OCI-LY7 (cell line): ENCODE data around the gene DNAH14.

Experiments
- EZH2phosphoT487 ChIP-seq: fragments of 200-600 bp; sonication (generic); IDR thresholded peaks from 2 replicates; pipeline ENCODE4 v1.6.1; 2018; ENCODE audit warnings: low read depth, borderline replicate concordance, mild to moderate bottlenecking, mixed run types, antibody characterized with exemption, low read length, moderate library complexity, mixed read lengths
- TF ChIP-seq, protein P1 (sequence below): fragments of 200-600 bp; sonication (generic); conservative IDR thresholded peaks from 2 replicates; pipeline ENCODE4 v1.5.1; 2014; ENCODE audit warnings: mild to moderate bottlenecking, antibody characterized with exemption, low read length, moderate library complexity, mixed read lengths

DNA sequence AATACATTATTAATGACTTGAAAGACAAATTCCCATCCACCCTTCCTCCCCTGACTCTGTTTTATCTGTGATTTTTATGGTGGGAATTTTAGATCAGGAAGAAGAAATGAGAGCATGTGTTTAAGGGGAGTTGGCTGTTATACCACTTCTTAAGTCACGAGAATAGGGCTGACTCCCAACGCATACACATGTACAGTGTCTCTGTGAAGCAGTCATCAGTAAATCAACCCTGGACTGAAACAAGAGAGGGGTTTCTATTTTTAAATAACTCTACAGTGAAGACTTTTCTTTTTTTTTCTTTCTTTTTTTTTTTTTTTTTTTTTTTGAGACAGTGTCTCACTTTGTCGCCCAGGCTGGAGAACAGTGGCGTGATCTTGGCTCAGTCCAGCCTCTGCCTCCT is 392.3 kb downstream of the DNAH14 start:
- TF ChIP-seq, protein P1, sequence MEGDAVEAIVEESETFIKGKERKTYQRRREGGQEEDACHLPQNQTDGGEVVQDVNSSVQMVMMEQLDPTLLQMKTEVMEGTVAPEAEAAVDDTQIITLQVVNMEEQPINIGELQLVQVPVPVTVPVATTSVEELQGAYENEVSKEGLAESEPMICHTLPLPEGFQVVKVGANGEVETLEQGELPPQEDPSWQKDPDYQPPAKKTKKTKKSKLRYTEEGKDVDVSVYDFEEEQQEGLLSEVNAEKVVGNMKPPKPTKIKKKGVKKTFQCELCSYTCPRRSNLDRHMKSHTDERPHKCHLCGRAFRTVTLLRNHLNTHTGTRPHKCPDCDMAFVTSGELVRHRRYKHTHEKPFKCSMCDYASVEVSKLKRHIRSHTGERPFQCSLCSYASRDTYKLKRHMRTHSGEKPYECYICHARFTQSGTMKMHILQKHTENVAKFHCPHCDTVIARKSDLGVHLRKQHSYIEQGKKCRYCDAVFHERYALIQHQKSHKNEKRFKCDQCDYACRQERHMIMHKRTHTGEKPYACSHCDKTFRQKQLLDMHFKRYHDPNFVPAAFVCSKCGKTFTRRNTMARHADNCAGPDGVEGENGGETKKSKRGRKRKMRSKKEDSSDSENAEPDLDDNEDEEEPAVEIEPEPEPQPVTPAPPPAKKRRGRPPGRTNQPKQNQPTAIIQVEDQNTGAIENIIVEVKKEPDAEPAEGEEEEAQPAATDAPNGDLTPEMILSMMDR: no peak
- no peak for TF ChIP-seq EZH2phosphoT487
